Natural killer cell (primary cell): ENCODE data around the gene TSPAN18. TPM values are rescaled to one million over a fixed set of nuclear protein-coding genes. Genes with fewer than 3 reads are reported as not detected.

Experiments used
- ATAC-seq, 3 donors: fragments of 150-1000 bp in 2 of 3; fragments of 200-7000 bp in 1 of 3; cut with Tn5 transposase; 1 replicate in 1 of 3; 2 replicates in 2 of 3; pipeline ENCODE4 v1.10.0; 2021; ENCODE audit warnings: mild to moderate bottlenecking in 2 of 3, moderate library complexity in 2 of 3
- DNase-seq, 2 donors: peaks; one replicate each; pipeline versions ENCODE4 v3.0.0 to v3.0.0-alpha.2; 2013 to 2021; ENCODE audit warnings: mixed read lengths in 1 of 2
- H3K27ac ChIP-seq: one replicate; pipeline ENCODE4 v1.5.1; 2013; ENCODE audit warnings: mild to moderate bottlenecking, low read length
- H3K27me3 ChIP-seq: one replicate; pipeline ENCODE4 v1.6.1; 2013; ENCODE audit warnings: low read length; ENCODE audit not compliant: control insufficient read depth, insufficient read depth
- H3K36me3 ChIP-seq: one replicate; pipeline ENCODE4 v1.6.1; 2013; ENCODE audit warnings: low read length; ENCODE audit not compliant: control insufficient read depth, insufficient read depth
- H3K4me1 ChIP-seq: one replicate; pipeline ENCODE4 v1.6.1; 2013; ENCODE audit warnings: low read length; ENCODE audit not compliant: control insufficient read depth, insufficient read depth
- H3K4me3 ChIP-seq: one replicate; pipeline ENCODE4 v1.5.1; 2013; ENCODE audit warnings: low read length
- H3K9me3 ChIP-seq: one replicate; pipeline ENCODE4 v1.6.1; 2013; ENCODE audit warnings: low read length; ENCODE audit not compliant: control insufficient read depth, insufficient read depth
- H3K27ac Mint-ChIP-seq, 2 donors: one replicate each; pipeline ENCODE4 v1.8.0; 2022; ENCODE audit warnings: mild to moderate bottlenecking in 2 of 2, mixed read lengths in 2 of 2, moderate library complexity in 1 of 2
- H3K27me3 Mint-ChIP-seq, 2 donors: one replicate each; pipeline ENCODE4 v1.8.0; 2022; ENCODE audit warnings: low read depth in 2 of 2, mixed read lengths in 2 of 2
- H3K36me3 Mint-ChIP-seq: one replicate; pipeline ENCODE4 v1.8.0; 2022; ENCODE audit warnings: mixed read lengths
- H3K4me1 Mint-ChIP-seq, 2 donors: one replicate each; pipeline ENCODE4 v1.8.0; 2022; ENCODE audit warnings: mixed read lengths in 2 of 2
- H3K4me3 Mint-ChIP-seq: one replicate; pipeline ENCODE4 v1.8.0; 2022; ENCODE audit warnings: mild to moderate bottlenecking, moderate library complexity, mixed read lengths
- H3K9me3 Mint-ChIP-seq, 2 donors: one replicate each; pipeline ENCODE4 v1.8.0; 2022; ENCODE audit warnings: mixed read lengths in 2 of 2
- CTCF ChIP-seq: fragments of 200-600 bp; IDR thresholded peaks from one replicate; pipeline ENCODE4 v1.8.0; 2022; ENCODE audit warnings: antibody characterized with exemption
- WGBS: methylation state at CpG from one replicate; pipeline ENCODE4 v1.1.7; 2013; ENCODE audit warnings: missing lambda C conversion rate; ENCODE audit not compliant: insufficient coverage; 5-methylcytosine and 5-hydroxymethylcytosine counted together
- intact Hi-C: fragments of 100-400 bp; cut with micrococcal nuclease; formaldehyde crosslinking; loops from one replicate; pipeline ENCODE4 v1.14.2; 2022
- total RNA-seq, 4 donors: library from RNA; stranded (reverse); fragments of 120-200 nt in 1 of 4; gene quantifications; one replicate each; pipeline versions ENCODE4 v1.2.3 to v1.2.4, GENCODE V29; 2013 to 2022

TSPAN18 gene
- total RNA-seq, 3 donors from 2014 or later (not counting 1 experiment from before 2014, with no cell fraction given), result 1.9 to 2.4 (median 2.3) TPM

- intact Hi-C loops, result no loop called here
- no peaks in the 10 kb centered on the region for H3K9me3 ChIP-seq
- Mint-ChIP-seq H3K36me3 (no peaks in the 10 kb centered on the region), H3K27me3 (peaks cover 23 to 42% of the 10 kb centered on the region in 2 donors), H3K4me1 (peaks cover 5% of the 10 kb centered on the region in 2 donors), H3K4me3 (no peak overlapping the region), H3K27ac (no peak overlapping the region), H3K9me3 (no peaks in the 10 kb centered on the region)
- no peak overlapping the region for H3K4me3 ChIP-seq
- ATAC-seq (no peak), DNase-seq (no peak)
- H3K36me3 ChIP-seq, result no peaks in the 10 kb centered on the region
- H3K4me1 ChIP-seq, result peaks cover 15% of the 10 kb centered on the region
- TF ChIP-seq CTCF, result no peak
- no peak overlapping the region for H3K27ac ChIP-seq
- WGBS, result 87% methylated on average over 12 of the region's 12 CpGs
- H3K27me3 ChIP-seq, result peaks cover 11% of the 10 kb centered on the region
Measured at GRCh38 chr11:44731685-44732430, 5.1 kb downstream of the TSPAN18 start.

GRCh38 chr11:44732564-44732963 lies 5.8 kb downstream of the TSPAN18 start:
- no peak overlapping the region for H3K4me3 ChIP-seq
- H3K36me3 Mint-ChIP-seq, result no peaks in the 10 kb centered on the region
- TF ChIP-seq CTCF, result no peak
- peaks cover 8% of the 10 kb centered on the region for H3K27me3 ChIP-seq
- DNase-seq (no peak), ATAC-seq (no peak)
- no peaks in the 10 kb centered on the region for H3K36me3 ChIP-seq
- H3K4me3 Mint-ChIP-seq, result no peak overlapping the region
- no peak overlapping the region for H3K27ac ChIP-seq
- no peaks in the 10 kb centered on the region for H3K9me3 Mint-ChIP-seq
- WGBS, result 98% methylated on average over 4 of the region's 5 CpGs
- H3K27ac Mint-ChIP-seq, result no peak overlapping the region
- H3K4me1 Mint-ChIP-seq, result peaks cover 5% of the 10 kb centered on the region in 2 donors
- peaks cover 27 to 49% of the 10 kb centered on the region in 2 donors for H3K27me3 Mint-ChIP-seq
- intact Hi-C loops, result no loop called here
- peaks cover 11% of the 10 kb centered on the region for H3K4me1 ChIP-seq
- H3K9me3 ChIP-seq, result no peaks in the 10 kb centered on the region

GRCh38 chr11:44733877-44734276 lies 7.1 kb downstream of the TSPAN18 start:
- H3K27me3 ChIP-seq, result peaks cover 3% of the 10 kb centered on the region
- intact Hi-C loops, result no loop called here
- WGBS, result 88% methylated on average over 2 of the region's 2 CpGs
- no peak overlapping the region for H3K4me3 Mint-ChIP-seq
- H3K4me3 ChIP-seq, result no peak overlapping the region
- H3K36me3 ChIP-seq, result no peaks in the 10 kb centered on the region
- no peaks in the 10 kb centered on the region for H3K9me3 ChIP-seq
- ATAC-seq, result no peak
- no peaks in the 10 kb centered on the region for H3K9me3 Mint-ChIP-seq
- no peaks in the 10 kb centered on the region for H3K36me3 Mint-ChIP-seq
- H3K27me3 Mint-ChIP-seq, result peaks cover 27 to 52% of the 10 kb centered on the region in 2 donors
- H3K4me1 Mint-ChIP-seq, result no peaks in the 10 kb centered on the region
- no peak overlapping the region for H3K27ac Mint-ChIP-seq
- TF ChIP-seq CTCF, result no peak
- no peak for DNase-seq
- no peak overlapping the region for H3K27ac ChIP-seq
- no peaks in the 10 kb centered on the region for H3K4me1 ChIP-seq
